Stimulated activated CD4-positive, alpha-beta T cell treated with anti-CD3 and anti-CD28 coated beads, Interleukin-1b, Interleukin-23, amount 100 ng/mL, for 1 hour (primary cell): ENCODE measurements around the gene EHMT1.

ENCODE experiments used
- DNase-seq, 2 donors: peaks; one replicate each; pipeline ENCODE4 v3.0.0-alpha.2; 2020; ENCODE audit warnings: low read depth in 2 of 2

Gene EHMT1

GRCh38 chr9:137823986-137824771 lies 205.4 kb downstream of the EHMT1 start:
- DNase-seq, result no peak

DNA sequence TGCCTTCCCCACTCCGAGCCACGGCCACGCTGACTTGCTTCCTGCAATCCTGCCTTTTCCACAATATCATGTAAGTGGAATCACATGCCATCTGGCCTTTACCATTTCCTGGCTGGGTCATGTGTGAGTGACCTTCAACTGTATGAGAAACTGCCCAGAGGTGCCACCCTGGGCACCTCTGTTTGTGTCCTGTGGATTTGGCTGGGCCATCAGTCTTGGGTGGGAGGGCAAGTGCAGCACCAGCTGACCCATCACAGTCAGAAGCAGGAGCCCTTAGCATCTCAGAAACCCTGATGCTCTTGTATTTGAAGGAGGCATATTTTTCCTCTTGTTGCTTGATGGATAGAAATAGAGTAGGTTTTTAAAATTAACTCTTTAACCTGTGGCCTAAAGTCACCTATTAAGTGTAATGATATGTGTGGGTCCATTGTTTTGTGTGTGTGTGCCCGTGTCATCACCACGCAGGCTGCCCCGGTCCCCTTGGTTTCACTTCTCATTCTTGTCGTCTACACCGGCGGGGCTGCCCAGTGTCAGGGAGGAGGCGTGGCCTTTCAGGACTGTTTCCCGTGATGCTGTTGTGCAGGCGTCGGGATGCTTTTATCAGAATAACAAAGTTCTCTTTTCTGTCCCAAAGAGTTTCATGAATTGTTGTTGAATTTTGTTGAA lies 206.7 kb downstream of the EHMT1 start:
- no peak for DNase-seq

GRCh38 chr9:137827908-137828526 lies 209.2 kb downstream of the EHMT1 start:
- DNase-seq, result no peak

GRCh38 chr9:137828527-137829259 lies 209.9 kb downstream of the EHMT1 start:
- DNase-seq, result no peak

DNA sequence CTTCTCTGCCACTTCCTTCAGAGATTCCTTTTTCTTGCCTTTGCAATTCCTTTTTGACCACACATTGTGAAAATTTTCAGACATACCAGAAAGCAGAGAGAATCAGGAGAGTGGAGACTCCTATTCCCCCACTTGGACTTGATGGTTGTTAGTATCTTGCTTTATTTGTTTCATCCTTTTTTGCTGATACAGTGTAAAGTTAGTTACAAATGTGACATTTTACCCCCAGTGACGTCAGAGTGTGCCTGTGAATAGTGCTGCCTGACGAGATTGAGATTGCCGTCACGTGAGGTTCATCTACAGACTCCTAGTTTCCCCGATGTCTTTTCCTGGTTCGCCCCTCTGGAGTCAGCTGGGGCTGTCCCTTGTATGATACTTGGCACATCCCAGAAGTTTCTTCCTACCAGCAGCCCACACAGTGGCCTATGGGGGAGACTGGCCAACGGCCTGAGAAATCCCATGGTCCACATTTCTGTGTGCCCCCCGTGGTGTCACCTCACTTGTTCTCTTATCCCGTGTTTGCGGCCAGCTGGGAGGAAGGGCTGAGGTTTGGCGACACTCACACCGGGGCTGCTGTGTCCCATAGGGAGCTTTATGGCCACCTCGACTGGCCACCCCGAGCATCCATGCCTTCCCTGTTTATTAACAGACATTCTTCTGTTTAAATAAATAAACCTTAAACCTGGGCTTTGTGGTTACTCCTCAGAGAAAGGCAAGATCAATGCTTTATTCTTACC lies 210.6 kb downstream of the EHMT1 start:
- DNase-seq, result no peak

DNA sequence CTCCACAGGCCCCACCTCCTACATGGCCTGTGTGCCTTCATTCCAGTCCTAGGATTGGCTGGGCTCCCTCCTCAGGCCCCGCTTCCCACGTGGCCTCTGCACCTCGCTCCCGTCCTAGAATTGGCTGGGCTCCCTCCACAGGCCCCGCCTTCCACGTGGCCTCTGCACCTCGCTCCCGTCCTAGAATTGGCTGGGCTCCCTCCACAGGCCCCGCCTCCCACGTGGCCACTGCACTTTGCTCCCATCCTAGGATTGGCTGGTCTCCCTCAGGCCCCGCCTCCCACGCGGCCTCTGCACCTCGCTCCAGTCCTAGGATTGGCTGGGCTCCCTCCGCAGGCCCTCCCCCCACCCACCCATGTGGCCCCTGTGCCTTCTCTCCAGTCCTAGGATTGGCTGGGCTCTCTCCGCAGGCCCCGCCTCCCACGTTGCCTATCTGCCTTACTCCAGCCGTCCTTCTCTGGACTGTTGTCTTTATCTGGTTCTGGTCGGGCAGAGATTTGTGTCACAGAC lies 213.4 kb downstream of the EHMT1 start:
- no peak for DNase-seq

GRCh38 chr9:137832830-137833590 lies 214.2 kb downstream of the EHMT1 start:
- no peak for DNase-seq

DNA sequence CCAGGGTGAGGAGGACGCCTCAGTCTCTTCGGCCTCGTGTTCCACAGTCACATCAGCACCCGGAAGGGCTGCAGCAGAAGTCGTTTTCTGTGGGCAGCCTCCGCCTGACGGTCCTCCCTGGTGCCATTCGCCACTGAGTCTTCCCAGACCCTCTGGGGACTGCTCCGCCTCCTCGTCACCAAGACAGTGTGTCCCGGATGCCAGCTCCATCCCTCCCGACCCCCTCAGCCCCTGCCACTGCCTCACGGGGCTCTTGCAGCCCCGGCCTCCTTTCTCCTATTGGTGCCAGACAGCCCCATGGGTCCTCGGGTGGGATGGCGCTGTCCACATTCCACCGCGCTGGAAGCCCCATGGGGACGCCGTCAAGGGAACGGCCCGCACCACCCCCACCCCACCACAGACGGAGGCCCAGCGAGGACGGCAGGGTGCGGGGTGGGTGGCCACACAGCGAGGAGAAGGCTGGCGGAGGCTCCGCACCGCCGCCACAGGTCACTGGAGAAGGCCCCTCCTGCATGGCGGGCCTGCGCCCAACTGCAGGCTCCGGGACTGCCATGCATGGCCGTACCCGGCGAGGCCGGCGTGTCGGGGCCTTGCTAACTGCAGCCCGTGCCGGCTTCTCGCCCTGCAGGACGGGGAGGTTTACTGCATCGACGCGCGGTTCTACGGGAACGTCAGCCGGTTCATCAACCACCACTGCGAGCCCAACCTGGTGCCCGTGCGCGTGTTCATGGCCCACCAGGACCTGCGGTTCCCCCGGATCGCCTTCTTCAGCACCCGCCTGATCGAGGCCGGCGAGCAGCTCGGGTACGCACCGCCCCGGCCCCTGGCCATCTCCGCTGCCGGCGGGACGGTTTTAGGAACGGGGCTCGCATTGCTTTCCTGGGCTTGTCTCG lies 215.2 kb downstream of the EHMT1 start:
- DNase-seq, result no peak

DNA sequence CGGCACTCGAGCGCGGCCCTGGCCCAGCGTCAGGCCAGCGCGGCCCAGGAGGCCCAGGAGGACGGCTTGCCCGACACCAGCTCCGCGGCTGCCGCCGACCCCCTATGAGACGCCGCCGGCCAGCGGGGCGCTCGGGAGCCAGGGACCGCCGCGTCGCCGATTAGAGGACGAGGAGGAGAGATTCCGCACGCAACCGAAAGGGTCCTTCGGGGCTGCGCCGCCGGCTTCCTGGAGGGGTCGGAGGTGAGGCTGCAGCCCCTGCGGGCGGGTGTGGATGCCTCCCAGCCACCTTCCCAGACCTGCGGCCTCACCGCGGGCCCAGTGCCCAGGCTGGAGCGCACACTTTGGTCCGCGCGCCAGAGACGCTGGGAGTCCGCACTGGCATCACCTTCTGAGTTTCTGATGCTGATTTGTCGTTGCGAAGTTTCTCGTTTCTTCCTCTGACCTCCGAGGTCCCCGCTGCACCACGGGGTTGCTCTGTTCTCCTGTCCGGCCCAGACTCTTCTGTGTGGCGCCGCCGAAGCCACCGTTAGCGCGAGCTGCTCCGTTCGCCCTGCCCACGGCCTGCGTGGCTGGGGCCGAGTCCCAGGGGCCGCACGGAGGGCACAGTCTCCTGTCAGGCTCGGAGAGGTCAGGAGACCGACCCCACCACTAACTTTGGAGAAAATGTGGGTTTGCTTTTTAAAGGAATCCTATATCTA lies 216.2 kb downstream of the EHMT1 start:
- no peak for DNase-seq

- DNase-seq, result no peak
Observed at GRCh38 chr9:137836151-137836830, 217.5 kb downstream of the EHMT1 start.

GRCh38 chr9:137836831-137837241 lies 218.0 kb downstream of the EHMT1 start:
- no peak for DNase-seq

DNA sequence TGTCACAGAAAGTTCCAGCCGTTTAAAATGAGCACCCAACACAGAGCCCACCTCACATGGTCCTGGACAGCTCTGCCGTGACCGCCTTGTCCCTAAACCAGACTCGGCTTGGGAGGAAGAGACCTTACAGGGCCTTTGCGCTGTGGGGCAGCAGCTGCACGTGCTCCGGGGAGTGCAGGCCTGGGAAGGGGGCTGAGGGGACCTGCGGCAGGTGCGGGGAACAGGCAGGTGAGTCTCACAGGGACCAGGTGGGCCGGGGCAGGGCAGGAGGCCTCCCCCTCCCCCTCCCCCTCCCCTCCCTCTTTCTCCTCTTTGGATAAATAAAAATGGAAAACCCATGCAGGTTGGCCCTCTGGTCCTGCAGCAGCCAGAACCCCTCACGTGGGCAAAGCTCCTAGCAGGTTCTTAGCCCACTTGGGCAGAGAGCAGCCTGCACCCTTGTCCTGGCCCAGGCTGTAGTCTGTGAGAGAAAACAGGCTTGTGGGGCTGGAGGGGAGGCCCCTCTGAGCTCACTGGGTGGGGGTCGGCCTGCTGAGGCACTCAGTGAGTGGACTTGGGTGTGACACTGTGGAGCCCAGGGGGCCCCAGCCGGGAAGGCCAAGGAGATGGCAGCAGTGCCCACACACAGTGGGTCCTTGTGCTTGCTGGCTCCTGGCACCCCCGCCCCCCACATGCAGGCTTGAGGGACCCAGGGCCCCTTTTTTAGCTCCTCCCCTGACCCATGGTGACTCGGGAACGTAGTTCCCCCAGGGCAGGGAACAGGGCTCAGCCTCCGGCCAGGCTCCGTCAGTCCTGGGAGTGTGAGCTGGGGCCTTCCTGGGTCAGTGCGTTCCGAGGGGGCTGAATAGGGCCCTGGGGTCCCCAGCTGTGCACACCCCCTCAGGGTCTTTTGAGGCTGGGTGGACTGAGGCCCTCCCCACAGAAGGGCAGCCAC lies 218.8 kb downstream of the EHMT1 start:
- DNase-seq, result no peak

- no peak for DNase-seq
Observed at GRCh38 chr9:137838576-137838975, 219.8 kb downstream of the EHMT1 start.

GRCh38 chr9:137843355-137843754 lies 224.6 kb downstream of the EHMT1 start:
- DNase-seq, result no peak

GRCh38 chr9:137851516-137852267 lies 232.9 kb downstream of the EHMT1 start:
- no peak for DNase-seq

GRCh38 chr9:137853392-137853995 lies 234.7 kb downstream of the EHMT1 start:
- DNase-seq, result no peak
